OCI-LY1 (cell line): ENCODE results near the gene PROM2.

Experiments
- H2AFZ ChIP-seq: fragments of 200-600 bp; sonication (generic), shearing (Covaris generic); 2 replicates; pipeline ENCODE4 v1.6.0; 2014; ENCODE audit warnings: antibody characterized with exemption, mild to moderate bottlenecking, low read length
- H3F3A ChIP-seq: fragments of 200-600 bp; sonication (generic), shearing (Covaris generic); 2 replicates; pipeline ENCODE4 v1.6.0; 2014; ENCODE audit warnings: mild to moderate bottlenecking, antibody characterized with exemption, low read length, moderate library complexity; ENCODE audit not compliant: insufficient read depth
- H3K27ac ChIP-seq: fragments of 200-600 bp; sonication (generic); 2 replicates; pipeline ENCODE4 v1.5.1; 2014; ENCODE audit warnings: low read length, mixed run types, mild to moderate bottlenecking, low read depth; ENCODE audit not compliant: poor library complexity, severe bottlenecking
- H3K27me3 ChIP-seq: fragments of 200-600 bp; sonication (generic); 2 replicates; pipeline ENCODE4 v1.6.0; 2014; ENCODE audit warnings: antibody characterized with exemption, mild to moderate bottlenecking, low read length, moderate library complexity; ENCODE audit not compliant: insufficient read depth
- H3K36me3 ChIP-seq: fragments of 200-600 bp; sonication (generic); 2 replicates; pipeline ENCODE4 v1.6.1; 2014; ENCODE audit warnings: mild to moderate bottlenecking, antibody characterized with exemption, low read length, moderate library complexity, mixed read lengths; ENCODE audit not compliant: insufficient read depth
- H3K4me1 ChIP-seq: fragments of 200-600 bp; sonication (generic); 2 replicates; pipeline ENCODE4 v1.5.1; 2014; ENCODE audit warnings: mild to moderate bottlenecking, low read length, moderate library complexity; ENCODE audit not compliant: insufficient read depth, severe bottlenecking
- H3K4me2 ChIP-seq: fragments of 200-600 bp; sonication (generic), shearing (Covaris generic); 2 replicates; pipeline ENCODE4 v1.6.1; 2014; ENCODE audit warnings: low read length
- H3K4me3 ChIP-seq: fragments of 200-600 bp; sonication (generic); 2 replicates; pipeline ENCODE4 v1.5.1; 2014; ENCODE audit warnings: low read length, low read depth, mild to moderate bottlenecking, mixed read lengths; ENCODE audit not compliant: poor library complexity, severe bottlenecking
- H3K79me2 ChIP-seq: fragments of 200-600 bp; shearing (Covaris generic); 2 replicates; pipeline ENCODE4 v1.6.1; 2016; ENCODE audit warnings: mixed run types, low read length, mixed read lengths; ENCODE audit not compliant: insufficient read depth
- H3K9ac ChIP-seq: fragments of 200-600 bp; sonication (generic), shearing (Covaris generic); 2 replicates; pipeline ENCODE4 v1.6.1; 2014; ENCODE audit warnings: mild to moderate bottlenecking, low read length, mixed read lengths
- H3K9me2 ChIP-seq: fragments of 200-600 bp; sonication (generic), shearing (Covaris generic); 2 replicates; pipeline ENCODE4 v1.6.1; 2014; ENCODE audit warnings: low read depth, mild to moderate bottlenecking, low read length, mixed read lengths
- H3K9me3 ChIP-seq: fragments of 200-600 bp; shearing (Covaris generic); 2 replicates; pipeline ENCODE4 v1.6.1; 2014; ENCODE audit warnings: low read length, mixed read lengths
- H4K20me1 ChIP-seq: fragments of 200-600 bp; sonication (generic), shearing (Covaris generic); 2 replicates; pipeline ENCODE4 v1.6.0; 2016; ENCODE audit warnings: mild to moderate bottlenecking, low read length; ENCODE audit not compliant: insufficient read depth
- EZH2 ChIP-seq: fragments of 200-600 bp; sonication (generic), shearing (Covaris generic); IDR thresholded peaks from 2 replicates; pipeline ENCODE4 v1.8.0; 2017; ENCODE audit warnings: borderline replicate concordance, mixed run types, mild to moderate bottlenecking, antibody characterized with exemption, low read length, moderate library complexity, mixed read lengths
- TF ChIP-seq, protein P1 (sequence below): fragments of 200-600 bp; sonication (generic), shearing (Covaris generic); IDR thresholded peaks from 2 replicates; pipeline ENCODE4 v1.5.1; 2017; ENCODE audit warnings: mild to moderate bottlenecking, antibody characterized with exemption, low read length, moderate library complexity, mixed read lengths

PROM2 gene

DNA sequence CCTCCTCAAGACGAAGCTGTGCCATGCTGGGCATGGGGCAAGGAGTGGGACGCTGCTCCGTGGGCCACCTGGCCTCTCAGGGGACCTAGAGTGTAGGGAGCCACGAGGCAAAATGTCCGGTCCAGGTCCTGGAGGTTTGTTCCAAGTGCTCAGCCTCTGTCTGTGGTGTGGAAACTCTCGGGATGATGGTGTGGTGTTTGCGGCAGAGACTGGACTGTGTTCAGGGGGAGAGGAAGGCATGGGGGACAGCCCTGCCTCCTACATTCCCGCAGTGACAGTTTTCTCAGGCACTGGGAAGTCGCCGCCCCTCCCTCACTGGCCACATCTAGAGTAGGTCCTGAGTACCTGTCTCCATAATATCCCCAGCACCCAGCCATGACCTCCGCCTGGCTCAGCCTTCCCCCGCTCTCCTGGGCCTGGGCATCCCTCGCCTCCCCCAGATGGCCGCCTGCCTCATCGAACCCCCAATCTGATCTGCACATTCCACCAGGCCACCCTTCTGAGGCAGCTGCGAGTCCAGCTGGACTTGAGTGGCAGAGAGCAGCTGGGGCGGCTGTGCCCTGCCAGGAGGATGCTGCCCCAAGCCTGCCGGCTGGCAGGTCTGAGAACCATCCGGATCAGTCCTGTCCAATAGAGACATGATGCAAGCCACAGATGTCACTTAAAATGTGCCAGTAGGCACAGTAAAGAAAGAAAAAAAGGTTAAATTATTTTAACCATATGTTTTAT is 29.1 kb downstream of the PROM2 start:
- no peaks in the 10 kb centered on the region for H3K9me2 ChIP-seq
- no peaks in the 10 kb centered on the region for H4K20me1 ChIP-seq
- H2AFZ ChIP-seq: no peak overlapping the region
- no peak overlapping the region for H3K27ac ChIP-seq
- H3K27me3 ChIP-seq: no peaks in the 10 kb centered on the region
- TF ChIP-seq, protein P1, sequence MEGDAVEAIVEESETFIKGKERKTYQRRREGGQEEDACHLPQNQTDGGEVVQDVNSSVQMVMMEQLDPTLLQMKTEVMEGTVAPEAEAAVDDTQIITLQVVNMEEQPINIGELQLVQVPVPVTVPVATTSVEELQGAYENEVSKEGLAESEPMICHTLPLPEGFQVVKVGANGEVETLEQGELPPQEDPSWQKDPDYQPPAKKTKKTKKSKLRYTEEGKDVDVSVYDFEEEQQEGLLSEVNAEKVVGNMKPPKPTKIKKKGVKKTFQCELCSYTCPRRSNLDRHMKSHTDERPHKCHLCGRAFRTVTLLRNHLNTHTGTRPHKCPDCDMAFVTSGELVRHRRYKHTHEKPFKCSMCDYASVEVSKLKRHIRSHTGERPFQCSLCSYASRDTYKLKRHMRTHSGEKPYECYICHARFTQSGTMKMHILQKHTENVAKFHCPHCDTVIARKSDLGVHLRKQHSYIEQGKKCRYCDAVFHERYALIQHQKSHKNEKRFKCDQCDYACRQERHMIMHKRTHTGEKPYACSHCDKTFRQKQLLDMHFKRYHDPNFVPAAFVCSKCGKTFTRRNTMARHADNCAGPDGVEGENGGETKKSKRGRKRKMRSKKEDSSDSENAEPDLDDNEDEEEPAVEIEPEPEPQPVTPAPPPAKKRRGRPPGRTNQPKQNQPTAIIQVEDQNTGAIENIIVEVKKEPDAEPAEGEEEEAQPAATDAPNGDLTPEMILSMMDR: no peak
- TF ChIP-seq EZH2: no peak
- H3K79me2 ChIP-seq: no peaks in the 10 kb centered on the region
- no peaks in the 10 kb centered on the region for H3K36me3 ChIP-seq
- no peak overlapping the region for H3K4me2 ChIP-seq
- H3K9ac ChIP-seq: no peak overlapping the region
- H3K4me3 ChIP-seq: no peak overlapping the region
- H3K9me3 ChIP-seq: no peaks in the 10 kb centered on the region
- no peaks in the 10 kb centered on the region for H3K4me1 ChIP-seq
- no peaks in the 10 kb centered on the region for H3F3A ChIP-seq

DNA sequence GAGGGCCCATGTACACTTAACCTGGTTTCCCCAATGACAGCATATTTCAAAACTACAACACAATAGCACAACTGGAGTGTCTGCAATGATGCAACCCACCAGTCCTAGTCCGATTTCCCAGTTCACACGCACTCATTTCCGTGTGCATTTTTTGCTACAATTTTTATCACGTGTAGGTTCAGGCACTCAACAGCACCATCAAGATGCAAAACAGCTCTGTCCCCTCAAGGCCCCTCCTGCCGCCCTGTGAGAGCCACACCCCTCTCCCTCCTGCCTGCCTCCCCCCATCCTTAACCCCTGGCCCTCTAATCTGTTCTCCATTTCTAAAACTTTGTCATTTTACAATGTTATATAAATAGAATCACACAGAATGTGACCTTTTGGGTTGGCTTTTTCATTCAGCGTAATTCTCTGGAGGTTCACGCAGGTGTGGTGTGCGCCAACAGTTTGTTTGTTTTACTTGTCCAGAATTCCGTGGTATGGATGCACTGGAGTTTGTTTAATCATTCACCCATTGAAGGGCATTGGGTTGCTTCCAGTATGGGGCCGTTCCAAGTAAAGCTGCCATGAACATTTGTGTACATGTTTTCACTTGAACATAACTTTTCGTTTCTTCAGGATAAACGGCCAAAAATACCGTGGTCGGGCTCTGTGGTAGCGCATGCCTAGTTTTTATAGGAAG is 31.3 kb downstream of the PROM2 start:
- no peaks in the 10 kb centered on the region for H3K9me2 ChIP-seq
- no peaks in the 10 kb centered on the region for H3K9me3 ChIP-seq
- no peaks in the 10 kb centered on the region for H3K36me3 ChIP-seq
- H2AFZ ChIP-seq: no peak overlapping the region
- no peaks in the 10 kb centered on the region for H4K20me1 ChIP-seq
- no peak overlapping the region for H3K4me3 ChIP-seq
- no peak overlapping the region for H3K9ac ChIP-seq
- no peak overlapping the region for H3K27ac ChIP-seq
- H3F3A ChIP-seq: no peaks in the 10 kb centered on the region
- TF ChIP-seq, protein P1: no peak
- no peak for TF ChIP-seq EZH2
- H3K27me3 ChIP-seq: 0 out of 2 replicates have a peak, but pooled peaks cover 3% of the 10 kb centered on the region
- H3K4me1 ChIP-seq: no peaks in the 10 kb centered on the region
- H3K79me2 ChIP-seq: no peaks in the 10 kb centered on the region
- H3K4me2 ChIP-seq: no peak overlapping the region

GRCh38 chr2:95306336-95306895 is 32.2 kb downstream of the PROM2 start:
- H3F3A ChIP-seq: no peaks in the 10 kb centered on the region
- TF ChIP-seq, protein P1: no peak
- no peak for TF ChIP-seq EZH2
- H4K20me1 ChIP-seq: no peaks in the 10 kb centered on the region
- no peak overlapping the region for H2AFZ ChIP-seq
- no peak overlapping the region for H3K9ac ChIP-seq
- no peaks in the 10 kb centered on the region for H3K36me3 ChIP-seq
- H3K4me1 ChIP-seq: no peaks in the 10 kb centered on the region
- no peak overlapping the region for H3K4me2 ChIP-seq
- 0 out of 2 replicates have a peak, but pooled peaks cover 3% of the 10 kb centered on the region for H3K27me3 ChIP-seq
- no peak overlapping the region for H3K4me3 ChIP-seq
- H3K79me2 ChIP-seq: no peaks in the 10 kb centered on the region
- H3K27ac ChIP-seq: no peak overlapping the region
- H3K9me2 ChIP-seq: no peaks in the 10 kb centered on the region
- H3K9me3 ChIP-seq: no peaks in the 10 kb centered on the region
